A673 (cell line): ENCODE measurements around the gene MALAT1.

ENCODE experiments used
- CTCF ChIP-seq: fragments of 300-800, 200-600 bp; sonication (generic); conservative IDR thresholded peaks from 2 replicates; pipeline ENCODE4 v1.5.1; 2017; ENCODE audit warnings: low read depth, mild to moderate bottlenecking, antibody characterized with exemption, low read length, moderate library complexity, mixed read lengths
- EZH2 ChIP-seq: fragments of 200-600 bp; sonication (generic); IDR thresholded peaks from 2 replicates; pipeline ENCODE4 v1.6.1; 2017; ENCODE audit warnings: borderline replicate concordance, low read depth, mild to moderate bottlenecking, mixed read lengths, antibody characterized with exemption, low read length; ENCODE audit not compliant: poor library complexity, severe bottlenecking

GRCh38 chr11:65489706-65490320 is 9.0 kb upstream of the MALAT1 start:
- TF ChIP-seq CTCF: no peak
- TF ChIP-seq EZH2: no peak
